D721Med (cell line): ENCODE data around the gene P2RX1.

Experiments
- DNase-seq: peaks from one replicate; pipeline ENCODE4 v3.0.0; 2011; ENCODE audit warnings: low spot score; ENCODE audit not compliant: insufficient read length
- FAIRE-seq: peaks from 2 replicates; lab custom pipeline; 2011; peaks lifted over from hg19 to GRCh38; lab: Jason Lieb, UNC
- TF ChIP-seq, protein P1 (sequence below): IDR thresholded peaks from 2 replicates; pipeline ENCODE4 v1.5.1; 2012; ENCODE audit warnings: mild to moderate bottlenecking, control low read depth; ENCODE audit not compliant: insufficient read depth; ENCODE audit errors: missing control alignments

Gene P2RX1

DNA sequence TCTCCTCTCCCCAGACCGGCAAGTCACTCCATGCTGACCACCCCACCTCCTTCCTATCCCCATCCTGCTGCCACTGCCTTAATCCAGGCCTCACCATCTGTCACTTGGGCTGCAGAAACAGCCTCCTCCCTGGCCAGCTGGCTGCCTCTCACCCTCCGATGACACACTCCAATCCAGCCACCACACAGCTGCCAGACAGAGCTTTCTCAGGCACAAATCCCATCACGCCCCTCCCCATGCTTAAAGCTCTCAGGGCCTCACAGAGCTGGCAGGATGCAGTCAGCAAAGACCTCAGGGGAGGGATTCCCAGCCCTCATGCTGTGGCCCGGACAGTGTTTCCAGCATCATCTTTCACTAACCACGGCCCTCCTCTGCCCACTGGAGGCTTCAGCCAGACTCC, 37.1 kb downstream of the P2RX1 start:
- DNase-seq, result peak; percentile 99
- TF ChIP-seq, protein P1, sequence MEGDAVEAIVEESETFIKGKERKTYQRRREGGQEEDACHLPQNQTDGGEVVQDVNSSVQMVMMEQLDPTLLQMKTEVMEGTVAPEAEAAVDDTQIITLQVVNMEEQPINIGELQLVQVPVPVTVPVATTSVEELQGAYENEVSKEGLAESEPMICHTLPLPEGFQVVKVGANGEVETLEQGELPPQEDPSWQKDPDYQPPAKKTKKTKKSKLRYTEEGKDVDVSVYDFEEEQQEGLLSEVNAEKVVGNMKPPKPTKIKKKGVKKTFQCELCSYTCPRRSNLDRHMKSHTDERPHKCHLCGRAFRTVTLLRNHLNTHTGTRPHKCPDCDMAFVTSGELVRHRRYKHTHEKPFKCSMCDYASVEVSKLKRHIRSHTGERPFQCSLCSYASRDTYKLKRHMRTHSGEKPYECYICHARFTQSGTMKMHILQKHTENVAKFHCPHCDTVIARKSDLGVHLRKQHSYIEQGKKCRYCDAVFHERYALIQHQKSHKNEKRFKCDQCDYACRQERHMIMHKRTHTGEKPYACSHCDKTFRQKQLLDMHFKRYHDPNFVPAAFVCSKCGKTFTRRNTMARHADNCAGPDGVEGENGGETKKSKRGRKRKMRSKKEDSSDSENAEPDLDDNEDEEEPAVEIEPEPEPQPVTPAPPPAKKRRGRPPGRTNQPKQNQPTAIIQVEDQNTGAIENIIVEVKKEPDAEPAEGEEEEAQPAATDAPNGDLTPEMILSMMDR, result no peak

DNA sequence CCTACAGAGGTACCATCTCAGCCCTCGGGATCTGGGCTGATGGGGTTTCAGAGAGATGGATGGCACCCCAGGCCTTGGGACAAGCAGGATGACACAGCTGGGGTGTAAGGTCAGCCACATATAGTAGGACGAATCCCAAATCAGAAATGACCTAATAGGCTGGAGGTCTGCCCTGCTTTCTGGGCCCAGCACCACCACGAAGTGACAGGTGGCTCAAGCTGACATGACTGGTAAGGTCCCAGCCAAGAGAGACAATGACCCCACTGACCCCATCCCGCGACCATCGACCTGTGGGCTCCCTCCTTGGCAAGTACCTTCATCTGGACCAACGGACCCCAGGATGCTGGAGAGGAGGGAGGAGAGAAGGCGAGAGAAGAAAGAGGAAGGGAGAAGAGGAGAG, 39.0 kb downstream of the P2RX1 start:
- DNase-seq, result no peak
- no peak for FAIRE-seq
- TF ChIP-seq, protein P1, result no peak

More for the DNA sequence above, 37.1 kb downstream of the P2RX1 start:
- FAIRE-seq, result peak; percentile 90

DNA sequence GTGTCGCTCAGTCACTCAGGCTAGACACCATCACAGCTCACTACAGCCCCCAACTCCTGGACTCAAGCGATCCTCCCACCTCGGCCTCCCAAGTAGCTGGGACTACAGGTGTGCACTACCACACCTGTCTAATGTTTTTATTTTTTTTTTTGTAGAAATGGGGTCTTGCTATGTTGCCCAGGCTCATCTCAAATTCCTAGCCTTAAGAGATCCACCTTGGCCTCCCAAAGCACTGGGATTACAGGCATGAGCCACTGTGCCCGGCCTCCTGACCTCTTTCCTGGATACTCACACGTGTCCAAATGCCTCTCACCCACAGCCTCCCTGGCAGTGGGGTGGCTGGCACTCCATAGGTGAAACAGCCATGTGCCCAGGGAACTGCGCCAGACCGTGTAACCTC, 40.9 kb downstream of the P2RX1 start:
- TF ChIP-seq, protein P1, result no peak
- FAIRE-seq (no peak), DNase-seq (no peak)

DNA sequence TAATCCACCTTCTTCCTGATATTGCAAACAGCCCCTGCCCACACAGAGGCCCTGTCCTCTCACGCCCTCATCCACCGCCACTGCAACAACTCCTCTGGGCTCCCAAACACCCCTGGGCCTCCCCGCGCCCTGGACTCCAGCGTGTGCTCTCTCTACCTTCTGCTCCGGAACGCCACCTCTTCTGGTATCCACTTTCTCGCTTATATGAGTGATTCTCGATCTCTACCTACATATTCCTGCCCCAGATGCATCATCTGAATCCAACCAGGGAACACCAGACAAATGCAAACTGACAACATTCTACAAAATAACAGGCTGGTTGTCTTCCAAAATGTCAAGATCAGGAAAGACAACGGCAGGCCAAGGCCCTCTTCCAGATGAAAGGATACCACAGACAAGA, 42.4 kb downstream of the P2RX1 start:
- TF ChIP-seq, protein P1, result no peak
- DNase-seq (no peak), FAIRE-seq (no peak)

DNA sequence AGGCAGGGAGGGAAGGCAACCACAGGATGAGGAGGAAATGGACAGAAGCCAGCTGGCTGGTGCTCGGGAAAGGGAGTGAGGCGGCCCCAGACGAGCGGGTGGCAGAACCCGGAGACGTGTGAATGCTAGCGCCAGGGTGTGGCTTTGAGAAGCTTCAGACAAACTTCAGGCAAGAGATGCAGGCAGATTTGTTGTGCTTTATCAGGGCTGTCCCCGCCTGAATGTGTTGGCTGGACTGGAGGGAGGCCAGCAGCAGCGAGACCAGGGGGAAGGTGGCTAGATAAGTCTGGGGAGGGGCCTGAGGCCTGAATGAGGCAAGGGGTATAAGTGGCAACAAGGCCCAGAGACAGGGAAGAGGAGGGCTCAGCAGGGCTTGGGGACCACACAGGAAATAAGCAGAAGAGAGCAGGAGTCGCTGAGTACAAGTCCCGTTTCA, 45.4 kb downstream of the P2RX1 start:
- DNase-seq, result no peak
- no peak for FAIRE-seq
- TF ChIP-seq, protein P1, result no peak

DNA sequence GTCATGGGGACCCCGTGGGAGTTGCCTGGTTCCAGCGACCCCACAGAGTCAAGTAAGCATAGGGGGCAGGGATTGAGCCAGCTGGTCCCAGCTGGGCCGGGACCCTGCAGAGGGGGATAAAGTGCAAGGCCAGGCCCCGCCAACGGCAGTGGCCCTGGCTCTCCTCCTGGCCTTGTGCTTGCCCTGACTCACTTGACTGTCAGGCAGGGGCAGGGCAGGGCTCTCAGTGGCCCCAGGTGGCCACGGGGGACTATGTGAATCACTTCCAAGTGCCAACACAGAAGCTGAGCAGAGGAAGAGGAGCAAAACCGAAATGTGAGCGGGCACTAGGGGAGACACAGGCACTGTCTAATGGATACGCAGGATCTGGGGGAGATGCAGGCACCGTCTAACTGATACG, 48.7 kb downstream of the P2RX1 start:
- no peak for FAIRE-seq
- TF ChIP-seq, protein P1, result no peak
- DNase-seq, result no peak

DNA sequence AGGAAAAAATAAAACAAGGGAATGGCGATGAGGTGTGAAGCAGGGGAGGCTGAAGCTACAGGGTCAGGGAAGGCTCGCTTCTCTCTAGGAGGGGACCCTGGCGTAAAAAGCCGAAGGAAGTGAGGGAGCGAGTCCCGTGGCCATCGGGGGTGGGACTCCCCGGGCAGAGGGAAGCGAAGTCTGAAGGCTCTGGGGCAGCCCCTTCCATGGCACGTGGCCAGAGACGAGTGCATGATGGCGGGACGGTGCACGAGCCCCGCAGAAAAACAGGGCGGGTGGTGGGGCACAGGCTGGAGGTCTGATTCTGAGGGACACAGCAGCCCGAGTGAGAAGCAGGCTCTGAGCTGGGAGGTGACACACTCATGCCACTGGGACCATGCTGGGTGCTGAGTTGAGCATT, 49.2 kb downstream of the P2RX1 start:
- TF ChIP-seq, protein P1, result no peak
- no peak for FAIRE-seq

More for the DNA sequence above, 49.2 kb downstream of the P2RX1 start:
- no peak for DNase-seq
